Ovary (tissue), 3 donors: ENCODE data around the gene FADS1.

Experiments used
- CTCF ChIP-seq, 3 donors: fragments of 450-650 bp in 2 of 3; fragments of 200-600 bp in 1 of 3; IDR thresholded peaks; one replicate each; pipeline versions ENCODE4 v1.5.1 to v1.8.0; 2016 to 2022; ENCODE audit warnings: antibody characterized with exemption in 3 of 3, mild to moderate bottlenecking in 1 of 3
- EP300 ChIP-seq: sonication (generic); formaldehyde crosslinking; IDR thresholded peaks from one replicate; pipeline ENCODE4 v1.6.1; 2017; ENCODE audit warnings: antibody characterized with exemption
- POLR2A ChIP-seq: fragments of 450-650 bp; IDR thresholded peaks from one replicate; pipeline ENCODE4 v1.6.1; 2017; ENCODE audit warnings: antibody characterized with exemption, mild to moderate bottlenecking, moderate library complexity
- donor health status: DM: no; HTN: no; CAD: no.

DNA sequence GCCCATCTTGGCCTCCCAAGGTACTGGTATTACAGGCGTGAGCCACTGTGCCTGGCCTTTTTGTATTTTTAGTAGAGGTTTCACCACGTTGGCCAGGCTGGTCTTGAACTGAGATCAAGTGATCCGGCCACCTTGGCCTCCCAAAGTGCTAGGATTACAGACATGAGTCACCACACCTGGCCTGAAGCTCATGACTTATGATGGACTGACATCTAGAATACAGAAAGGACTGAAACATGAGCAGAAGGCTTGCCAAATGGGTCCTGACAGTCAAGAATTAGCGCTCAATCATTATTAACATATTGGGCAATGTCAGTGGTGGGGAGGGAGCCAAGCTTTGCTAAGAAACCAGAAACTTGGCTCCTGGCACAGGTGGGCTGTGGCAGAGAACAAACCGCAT is 5.0 kb downstream of the FADS1 start:
- TF ChIP-seq CTCF (IDR thresholded peaks at IDR 0.05) (no peak), POLR2A (no peak), EP300 (no peak)
